Esophagus muscularis mucosa (tissue), 4 donors: ENCODE measurements around the gene PIK3IP1. TPM values are rescaled to one million over a fixed set of nuclear protein-coding genes. Genes with fewer than 3 reads are reported as not detected.
A peak's percentile ranks its signal among the peaks of the same experiment; 100 is the strongest.

Source experiments
- DNase-seq: peaks from one replicate; pipeline ENCODE4 v3.0.0-alpha.2; 2017; ENCODE audit errors: extremely low spot score
- H3K27ac ChIP-seq, 4 donors: fragments of 200-600 bp; sonication (generic); replicated peaks in 1 of 4; 1 replicate in 3 of 4; 2 replicates in 1 of 4; pipeline ENCODE4 v1.5.1; 2016 to 2019; ENCODE audit warnings: mild to moderate bottlenecking in 1 of 4
- H3K27me3 ChIP-seq, 4 donors: fragments of 200-600 bp; sonication (generic); one replicate each; pipeline versions ENCODE4 v1.5.1 to v1.6.0; 2016 to 2019
- H3K36me3 ChIP-seq, 4 donors: fragments of 200-600 bp; sonication (generic); one replicate each; pipeline ENCODE4 v1.5.1; 2016 to 2019
- H3K4me1 ChIP-seq, 4 donors: fragments of 200-600 bp; sonication (generic); one replicate each; pipeline ENCODE4 v1.5.1; 2016 to 2019
- H3K4me3 ChIP-seq, 4 donors: fragments of 200-600 bp; sonication (generic); 1 replicate in 2 of 4; 2 replicates in 2 of 4; pipeline ENCODE4 v1.5.1; 2016 to 2019; ENCODE audit warnings: mild to moderate bottlenecking in 4 of 4, moderate library complexity in 1 of 4
- H3K9me3 ChIP-seq, 4 donors: fragments of 200-600 bp; sonication (generic); 1 replicate in 3 of 4; 2 replicates in 1 of 4; pipeline ENCODE4 v1.5.1; 2016 to 2019
- EP300 ChIP-seq: sonication (generic); formaldehyde crosslinking; IDR thresholded peaks from one replicate; pipeline ENCODE4 v1.6.1; 2017; ENCODE audit warnings: antibody characterized with exemption
- POLR2A ChIP-seq: fragments of 450-650 bp; IDR thresholded peaks from one replicate; pipeline ENCODE4 v1.6.1; 2017; ENCODE audit warnings: antibody characterized with exemption, moderate library complexity, mild to moderate bottlenecking, low read depth
- POLR2AphosphoS5 ChIP-seq, 2 donors: sonication (generic); formaldehyde crosslinking; IDR thresholded peaks; one replicate each; pipeline ENCODE4 v1.6.1; 2017; ENCODE audit warnings: antibody characterized with exemption in 2 of 2
- WGBS: methylation state at CpG from one replicate; pipeline ENCODE4 v1.1.5; 2018; 5-methylcytosine and 5-hydroxymethylcytosine counted together
- intact Hi-C: fragments of 100-400 bp; cut with DNase I; formaldehyde crosslinking; loops from one replicate; pipeline ENCODE4 v1.15.1; 2023
- total RNA-seq, 4 donors: library from RNA; depleted of rRNA; stranded (reverse); fragments of >200 nt; gene quantifications; one replicate each; pipeline versions ENCODE4 v1.1.0 to v1.2.1, GENCODE V29; 2016
- TF ChIP-seq, protein P1 (sequence below), 3 experiments: fragments of 200-600 bp in 2 of 3; fragments of 450-650 bp in 1 of 3; sonication (generic) in 2 of 3; IDR thresholded peaks; one replicate each; pipeline ENCODE4 v1.5.1; 2017 to 2019; ENCODE audit warnings: antibody characterized with exemption in 3 of 3, mild to moderate bottlenecking in 2 of 3, moderate library complexity in 1 of 3

The PIK3IP1 gene
- total RNA-seq, 4 donors from 2014 or later, result 34.5 to 49.1 (median 39.8) TPM

DNA sequence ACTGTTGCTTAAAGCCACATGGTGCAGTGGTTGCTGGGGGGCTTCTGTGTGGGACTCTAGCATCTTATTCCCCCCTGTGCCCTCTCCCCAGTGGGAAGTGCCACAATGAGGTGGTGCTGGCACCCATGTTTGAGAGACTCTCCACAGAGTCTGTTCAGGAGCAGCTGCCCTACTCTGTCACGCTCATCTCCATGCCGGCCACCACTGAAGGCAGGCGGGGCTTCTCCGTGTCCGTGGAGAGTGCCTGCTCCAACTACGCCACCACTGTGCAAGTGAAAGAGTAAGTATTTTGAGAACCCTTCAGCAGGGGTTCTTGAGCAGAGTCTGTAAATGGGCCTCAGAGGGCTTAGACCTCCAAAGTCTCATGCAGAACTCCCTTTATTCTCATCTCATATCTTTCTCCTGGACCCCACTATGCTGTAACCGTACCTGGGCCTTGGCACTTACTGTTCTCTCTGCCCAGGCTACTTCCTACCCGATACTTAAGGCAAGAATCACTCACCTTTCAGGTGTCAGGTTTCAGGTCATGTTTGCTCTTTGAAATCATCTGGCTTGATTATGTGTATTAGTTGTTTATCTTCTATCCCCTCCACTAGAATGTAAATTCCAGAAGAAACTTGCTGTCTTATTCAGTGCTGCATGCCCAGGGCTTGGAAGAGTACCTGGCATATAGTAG, 32.4 kb downstream of the PIK3IP1 start:
- Histone ChIP-seq H3K36me3 (peaks cover 14 to 65% (median 57%) of the 10 kb centered on the region in 4 donors), H3K9me3 (no peaks in the 10 kb centered on the region), H3K4me1 (no peaks in the 10 kb centered on the region), H3K27ac (no peak overlapping the region), H3K27me3 (no peaks in the 10 kb centered on the region), H3K4me3 (no peak overlapping the region)
- intact Hi-C loops, result no loop called here
- WGBS, result 92% methylated on average over 7 of the region's 8 CpGs
- DNase-seq, result no peak
- TF ChIP-seq, protein P1, sequence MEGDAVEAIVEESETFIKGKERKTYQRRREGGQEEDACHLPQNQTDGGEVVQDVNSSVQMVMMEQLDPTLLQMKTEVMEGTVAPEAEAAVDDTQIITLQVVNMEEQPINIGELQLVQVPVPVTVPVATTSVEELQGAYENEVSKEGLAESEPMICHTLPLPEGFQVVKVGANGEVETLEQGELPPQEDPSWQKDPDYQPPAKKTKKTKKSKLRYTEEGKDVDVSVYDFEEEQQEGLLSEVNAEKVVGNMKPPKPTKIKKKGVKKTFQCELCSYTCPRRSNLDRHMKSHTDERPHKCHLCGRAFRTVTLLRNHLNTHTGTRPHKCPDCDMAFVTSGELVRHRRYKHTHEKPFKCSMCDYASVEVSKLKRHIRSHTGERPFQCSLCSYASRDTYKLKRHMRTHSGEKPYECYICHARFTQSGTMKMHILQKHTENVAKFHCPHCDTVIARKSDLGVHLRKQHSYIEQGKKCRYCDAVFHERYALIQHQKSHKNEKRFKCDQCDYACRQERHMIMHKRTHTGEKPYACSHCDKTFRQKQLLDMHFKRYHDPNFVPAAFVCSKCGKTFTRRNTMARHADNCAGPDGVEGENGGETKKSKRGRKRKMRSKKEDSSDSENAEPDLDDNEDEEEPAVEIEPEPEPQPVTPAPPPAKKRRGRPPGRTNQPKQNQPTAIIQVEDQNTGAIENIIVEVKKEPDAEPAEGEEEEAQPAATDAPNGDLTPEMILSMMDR (IDR thresholded peaks at IDR 0.05), result no peak
- TF ChIP-seq POLR2AphosphoS5 (IDR thresholded peaks at IDR 0.05) (no peak), POLR2A (no peak), EP300 (no peak)

DNA sequence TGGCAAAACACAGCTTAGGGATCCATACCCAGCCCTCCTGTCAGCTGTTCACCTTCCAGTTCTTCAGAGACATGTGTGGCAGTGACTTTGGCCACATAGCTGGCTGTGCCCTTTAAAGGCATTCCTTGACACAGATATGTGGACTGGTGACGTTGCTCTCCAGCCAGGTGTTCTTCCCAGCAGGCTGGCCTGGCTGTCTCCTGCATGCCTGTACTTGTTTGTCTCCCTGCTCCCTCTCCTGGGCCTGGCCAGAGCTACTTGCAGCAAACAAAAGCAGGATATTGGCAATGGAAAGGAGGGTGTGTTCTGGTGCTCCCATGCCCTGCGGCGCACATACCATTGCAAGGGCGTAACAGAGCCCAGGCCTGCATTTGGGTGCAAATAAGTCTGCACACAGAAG, 38.3 kb downstream of the PIK3IP1 start:
- no peak overlapping the region for H3K4me3 ChIP-seq
- no peak for DNase-seq
- H3K36me3 ChIP-seq, result peaks cover 0 to 9% (median 8%) of the 10 kb centered on the region in 4 donors
- H3K27me3 ChIP-seq, result no peaks in the 10 kb centered on the region
- H3K27ac ChIP-seq, result peak overlapping the region in 1 of 4 donors; percentile 16
- no peaks in the 10 kb centered on the region for H3K9me3 ChIP-seq
- H3K4me1 ChIP-seq, result peaks cover 17 to 32% (median 20%) of the 10 kb centered on the region in 4 donors
- WGBS, result 78% methylated on average over 4 of the region's 4 CpGs
- no peak for TF ChIP-seq EP300
- peak in 1 of 2 donors; percentile 33 for TF ChIP-seq POLR2AphosphoS5 (IDR thresholded peaks at IDR 0.05)
- TF ChIP-seq, protein P1 (IDR thresholded peaks at IDR 0.05), result peak in 1 of 3 experiments; percentile 4
- intact Hi-C loops, result no loop called here

DNA sequence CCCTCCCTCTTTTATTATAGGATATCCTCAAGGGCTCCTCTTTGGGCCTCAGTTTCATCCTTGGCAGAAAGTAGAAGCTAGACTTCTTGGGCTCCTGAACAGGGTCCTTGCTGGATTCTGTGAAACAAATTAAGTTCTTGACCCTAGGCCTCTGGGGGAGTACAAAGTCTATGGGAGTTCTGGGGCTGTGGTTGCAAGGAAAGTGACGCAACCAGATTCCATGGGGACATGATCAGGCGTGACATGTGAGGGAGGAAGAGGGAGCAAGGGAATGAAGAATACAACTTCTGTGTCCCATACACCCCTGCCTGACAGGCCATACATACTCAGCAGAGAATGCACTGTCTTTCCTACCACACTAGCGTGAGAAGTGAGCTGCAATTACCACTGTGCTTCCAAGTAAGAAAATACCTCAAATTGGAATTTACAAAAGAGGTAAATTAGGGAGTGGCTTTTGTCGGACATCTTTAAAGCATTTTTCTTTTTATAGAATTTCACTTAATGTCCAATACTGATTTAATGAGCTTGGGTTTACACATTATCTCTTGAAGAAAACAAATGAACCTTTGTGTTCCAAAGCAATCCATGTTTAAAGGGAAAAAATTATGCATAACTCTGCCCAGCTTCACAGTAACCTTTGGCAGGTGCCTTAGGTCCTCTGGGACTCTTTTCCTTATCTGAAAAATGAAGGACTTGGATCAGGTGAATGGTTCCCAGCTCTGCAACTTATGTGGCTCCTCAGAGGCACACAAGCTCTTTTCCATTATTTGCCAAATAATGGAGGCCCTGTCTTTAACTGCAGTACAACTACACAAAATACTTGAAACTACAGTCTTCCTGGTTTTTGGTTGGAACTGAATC, 41.3 kb downstream of the PIK3IP1 start:
- no peak for DNase-seq
- no peak overlapping the region for H3K27ac ChIP-seq
- 94% methylated on average over 4 of the region's 4 CpGs for WGBS
- no peaks in the 10 kb centered on the region for H3K36me3 ChIP-seq
- intact Hi-C loops, result no loop called here
- H3K4me1 ChIP-seq, result peaks cover 34 to 48% (median 37%) of the 10 kb centered on the region in 4 donors
- no peak overlapping the region for H3K4me3 ChIP-seq
- TF ChIP-seq POLR2A, result no peak
- TF ChIP-seq, protein P1 (IDR thresholded peaks at IDR 0.05), result no peak
- no peaks in the 10 kb centered on the region for H3K27me3 ChIP-seq
- no peaks in the 10 kb centered on the region for H3K9me3 ChIP-seq

DNA sequence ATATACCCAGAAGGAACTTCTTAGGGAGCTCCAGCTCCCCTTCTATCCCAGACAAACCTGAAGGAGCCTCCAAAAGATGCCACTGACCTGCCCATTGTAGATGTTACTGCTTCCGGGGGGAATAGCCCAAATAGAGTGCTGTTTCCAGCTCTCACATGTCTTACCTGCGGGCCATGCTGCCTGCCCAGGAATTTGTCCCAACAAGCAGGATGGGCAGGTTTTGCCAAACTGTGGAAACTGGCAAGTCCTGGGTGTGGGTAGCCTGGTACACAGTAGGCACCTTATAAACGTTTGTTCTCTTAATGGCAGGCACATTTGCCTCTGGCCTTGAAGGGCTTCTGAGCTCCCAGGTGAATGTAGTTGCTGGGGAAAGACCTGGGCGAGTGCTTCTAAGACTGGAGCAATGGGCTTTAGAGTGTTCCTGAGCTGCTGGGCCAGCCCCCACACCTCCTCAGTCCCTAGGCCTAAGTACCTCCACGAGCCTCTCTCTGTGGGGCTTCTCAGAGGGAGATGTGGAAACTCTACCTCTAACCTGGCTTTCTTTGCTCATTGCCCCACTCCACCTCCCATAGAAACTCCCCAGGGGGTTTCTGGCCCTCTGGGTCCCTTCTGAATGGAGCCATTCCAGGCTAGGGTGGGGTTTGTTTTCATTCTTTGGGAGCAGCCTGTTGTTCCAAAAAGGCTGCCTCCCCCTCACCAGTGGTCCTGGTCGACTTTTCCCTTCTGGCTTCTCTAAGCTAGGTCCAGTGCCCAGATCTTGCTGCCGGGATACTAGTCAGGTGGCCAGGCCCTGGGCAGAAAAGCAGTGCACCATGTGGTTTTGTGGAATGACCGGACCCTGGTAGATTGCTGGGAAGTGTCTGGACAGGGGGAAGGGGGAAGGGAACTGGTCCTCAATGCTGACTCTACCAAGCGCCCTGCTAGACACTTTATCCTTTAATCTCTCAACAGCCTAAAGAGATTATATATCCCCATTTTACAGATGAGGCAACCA, 43.0 kb downstream of the PIK3IP1 start:
- Histone ChIP-seq H3K9me3 (no peaks in the 10 kb centered on the region), H3K27ac (peak overlapping the region in 3 of 4 donors; percentile 59 to 68 (median 64)), H3K27me3 (no peaks in the 10 kb centered on the region), H3K4me3 (peak overlapping the region; percentile 46 to 61 (median 58)), H3K36me3 (no peaks in the 10 kb centered on the region), H3K4me1 (peaks cover 41 to 45% (median 43%) of the 10 kb centered on the region in 4 donors)
- no peak for DNase-seq
- intact Hi-C loops, result no loop called here
- no peak for TF ChIP-seq POLR2A
- WGBS, result 81% methylated on average over 9 of the region's 9 CpGs
